HepG2 (cell line): ENCODE results near the gene CCDC9B. TPM values are rescaled to one million over a fixed set of nuclear protein-coding genes. Genes with fewer than 3 reads are reported as not detected.

Source experiments
- ATAC-seq: fragments of 200-7000 bp; cut with Tn5 transposase; 3 replicates; pipeline ENCODE4 v1.9.1; 2020; ENCODE audit warnings: mild to moderate bottlenecking, moderate library complexity
- BruUV-seq: library from RNA; stranded (reverse); fragments of 400-500 nt; replicated peaks from 2 replicates; lab custom pipeline; 2021; lab: Mats Ljungman, UMichigan
- CTCF ChIA-PET: fragments of 300-600 bp; formaldehyde crosslinking; extraction: SDS; loops from one replicate; lab custom pipeline; 2021; ENCODE audit warnings: low total read pairs, inconsistent platforms, low intra/inter-chr PET ratio; lab: Yijun Ruan, JAX
- POLR2A ChIA-PET: fragments of 350-600 bp; sonication (Branson Sonifier 250); formaldehyde crosslinking; loops from one replicate; lab custom pipeline; 2020; ENCODE audit warnings: antibody characterized with exemption, inconsistent platforms; lab: Yijun Ruan, JAX
- DNase-seq: peaks from one replicate; pipeline ENCODE4 v3.0.0-alpha.2; 2015; ENCODE audit warnings: low spot score
- FAIRE-seq: peaks from 3 replicates; lab custom pipeline; 2011; peaks lifted over from hg19 to GRCh38; lab: Jason Lieb, UNC
- H2AFZ ChIP-seq: one replicate; pipeline ENCODE4 v1.6.1; 2011; ENCODE audit warnings: low read length, inconsistent platforms
- H3K27ac ChIP-seq: fragments of 300-600 bp; 3 replicates; pipeline ENCODE4 v1.8.0; 2011; ENCODE audit warnings: mixed run types, mild to moderate bottlenecking, mixed read lengths, low read length, inconsistent platforms; ENCODE audit not compliant: insufficient read depth; ENCODE audit errors: extremely low read length
- H3K27me3 ChIP-seq, 2 experiments: fragments of 200-600 bp in 1 of 2; 2 replicates in 1 of 2; 3 replicates in 1 of 2; pipeline versions ENCODE4 v1.6.0 to v1.8.0; 2011; ENCODE audit warnings: low read length in 2 of 2, mild to moderate bottlenecking in 2 of 2, moderate library complexity in 2 of 2, inconsistent platforms in 1 of 2; ENCODE audit not compliant: insufficient read depth in 2 of 2, control insufficient read depth in 1 of 2
- H3K36me3 ChIP-seq, 2 experiments: fragments of 200-600 bp in 1 of 2; replicated peaks in 1 of 2; 2 replicates in 1 of 2; 3 replicates in 1 of 2; pipeline versions ENCODE4 v1.5.1 to v1.8.0; 2011; ENCODE audit warnings: low read length in 2 of 2, inconsistent platforms in 1 of 2; ENCODE audit not compliant: insufficient read depth in 2 of 2, control insufficient read depth in 1 of 2
- H3K4me1 ChIP-seq: 2 replicates; pipeline ENCODE4 v1.5.1; 2012; ENCODE audit warnings: low read length, inconsistent platforms; ENCODE audit not compliant: insufficient read depth
- H3K4me2 ChIP-seq: 2 replicates; pipeline ENCODE4 v1.6.0; 2011; ENCODE audit warnings: low read depth, low read length, inconsistent platforms
- H3K4me3 ChIP-seq, 3 experiments: fragments of 200-600 bp in 1 of 3; sonication (generic), shearing (Covaris generic) in 1 of 3; replicated peaks in 1 of 3; 2 replicates each; pipeline ENCODE4 v1.5.1; 2011 to 2016; ENCODE audit warnings: low read length in 3 of 3, inconsistent platforms in 2 of 3, low read depth in 2 of 3, mild to moderate bottlenecking in 2 of 3, control low read depth in 1 of 3, mixed read lengths in 1 of 3; ENCODE audit not compliant: insufficient read depth in 1 of 3
- H3K79me2 ChIP-seq: one replicate; pipeline ENCODE4 v1.6.1; 2011; ENCODE audit warnings: low read length, inconsistent platforms; ENCODE audit not compliant: insufficient read depth
- H3K9ac ChIP-seq: 2 replicates; pipeline ENCODE4 v1.6.0; 2011; ENCODE audit warnings: mild to moderate bottlenecking, low read depth, low read length, inconsistent platforms; ENCODE audit not compliant: insufficient read depth
- H3K9me3 ChIP-seq: 2 replicates; pipeline ENCODE4 v1.5.1; 2012; ENCODE audit warnings: mild to moderate bottlenecking, low read length
- H4K20me1 ChIP-seq: 2 replicates; pipeline ENCODE4 v1.6.0; 2011; ENCODE audit warnings: inconsistent platforms, mild to moderate bottlenecking, low read length, moderate library complexity; ENCODE audit not compliant: insufficient read depth
- ARID3A ChIP-seq: IDR thresholded peaks from 2 replicates; pipeline ENCODE4 v1.6.1; 2012; ENCODE audit warnings: low read depth, low read length, improper control_type of control experiment
- HNRNPUL1 ChIP-seq: fragments of 200-400 bp; formaldehyde crosslinking; IDR thresholded peaks from 2 replicates; pipeline ENCODE4 v1.6.1; 2017; ENCODE audit warnings: low read depth, mild to moderate bottlenecking, low read length, moderate library complexity
- PRDM4 ChIP-seq: sonication (generic); formaldehyde crosslinking; IDR thresholded peaks from 2 replicates; pipeline ENCODE4 v1.9.0; 2021; ENCODE audit warnings: missing genetic modification reagents, borderline replicate concordance
- SIN3A ChIP-seq: IDR thresholded peaks from 2 replicates; pipeline ENCODE4 v1.6.1; 2011; ENCODE audit warnings: low read depth, mild to moderate bottlenecking, control low read depth, low read length, borderline replicate concordance
- TRAFD1 ChIP-seq: sonication (generic); formaldehyde crosslinking; IDR thresholded peaks from 2 replicates; pipeline ENCODE4 v1.5.1; 2020; ENCODE audit warnings: missing genetic modification reagents, mild to moderate bottlenecking, borderline replicate concordance
- ZBTB10 ChIP-seq: sonication (generic); formaldehyde crosslinking; IDR thresholded peaks from 2 replicates; pipeline ENCODE4 v1.4.0; 2020; ENCODE audit warnings: missing genetic modification reagents, borderline replicate concordance
- ZNF263 ChIP-seq: sonication (generic); formaldehyde crosslinking; IDR thresholded peaks from 2 replicates; pipeline ENCODE4 v1.4.0; 2020; ENCODE audit warnings: missing genetic modification reagents
- ZNF740 ChIP-seq: sonication (generic); formaldehyde crosslinking; IDR thresholded peaks from 2 replicates; pipeline ENCODE4 v1.4.0; 2020; ENCODE audit warnings: missing genetic modification reagents
- ZNF773 ChIP-seq: sonication (generic); formaldehyde crosslinking; IDR thresholded peaks from 2 replicates; pipeline ENCODE4 v1.4.0; 2020; ENCODE audit warnings: missing genetic modification reagents, borderline replicate concordance
- WGBS: methylation state at CpG from one replicate; pipeline ENCODE4 v1.1.6; 2017; ENCODE audit warnings: low lambda C conversion rate; 5-methylcytosine and 5-hydroxymethylcytosine counted together
- in situ Hi-C: cut with HindIII; loops from 2 replicates; pipeline ENCODE4 v1.10.0; 2017; ENCODE audit warnings: low pct_unique_long_range_greater_than_20kb; ENCODE audit not compliant: extremely low pct_ligation_motif_present
- intact Hi-C: fragments of 100-400 bp; cut with micrococcal nuclease; formaldehyde crosslinking; loops from one replicate; pipeline ENCODE4 v1.10.0; 2022; ENCODE audit not compliant: unreplicated experiment
- polyA plus RNA-seq, 8 experiments: library from polyadenylated mRNA; depleted of rRNA in 3 of 8; stranded (reverse) in 7 of 8; unstranded in 1 of 8; fragments of >200 nt; fragmentation: Illumina TruSeq in 4 of 8; extraction: Trizol in 4 of 8; gene quantifications; 2 replicates each; pipeline versions ENCODE4 v1.2.1 to v1.2.3, GENCODE V29; 2011 to 2016; ENCODE audit warnings: low read depth in 4 of 8, missing spikeins in 1 of 8, mixed read lengths in 1 of 8; ENCODE audit not compliant: insufficient read depth in 1 of 8
- total RNA-seq, 5 experiments: library from RNA; depleted of rRNA; stranded (reverse); fragments of >200 nt; fragmentation: Illumina TruSeq; extraction: Trizol; gene quantifications; 2 replicates each; pipeline ENCODE4 v1.2.3, GENCODE V29; 2016; ENCODE audit warnings: low read depth in 1 of 5

Gene CCDC9B
- total and polyA plus RNA-seq, 2 of the 13 experiments (the other 11 are each of a cell fraction or from before 2014, with no cell fraction given) = 0.98 to 1.6 TPM

- TF ChIP-seq ARID3A = no peak
- no peak for TF ChIP-seq ZNF263 (CRISPR knock-in tag)
- no peak for TF ChIP-seq ZNF740 (CRISPR knock-in tag)
- no peak for TF ChIP-seq PRDM4 (CRISPR knock-in tag)
Measured at GRCh38 chr15:40334941-40335795, 5.6 kb downstream of the CCDC9B start (continued).

GRCh38 chr15:40334541-40334940 is 6.2 kb downstream of the CCDC9B start:
- POLR2A ChIA-PET = interaction anchor here (0.8 to 1.3 kb wide), 2 partner anchors 9 to 11 kb away, joined by 3 read pairs; partner anchors contain the start of gene INAFM2
- ATAC-seq = no peak
- in situ Hi-C loops = no loop called here
- H3K9me3 ChIP-seq = no peaks in the 10 kb centered on the region
- DNase-seq = no peak
- H3K4me3 ChIP-seq = no peak overlapping the region
- intact Hi-C loops = no loop called here
- H3K4me1 ChIP-seq = peaks cover 27% of the 10 kb centered on the region
- FAIRE-seq = no peak
- peaks cover 4% of the 10 kb centered on the region; the same call in 1 of the 2 replicates for H4K20me1 ChIP-seq
- no peak for TF ChIP-seq ZBTB10 (CRISPR knock-in tag)
- TF ChIP-seq TRAFD1 (CRISPR knock-in tag) = no peak
- TF ChIP-seq SIN3A = no peak
- TF ChIP-seq ZNF773 = no peak
- TF ChIP-seq HNRNPUL1 = no peak
- TF ChIP-seq, all 625 proteins: peak for 0
- Histone ChIP-seq H3K9ac (no peak overlapping the region), H3K27me3 (no peaks in the 10 kb centered on the region), H3K27ac (no peak overlapping the region), H3K36me3 (no peaks in the 10 kb centered on the region; a peak in 1 of 5 replicates), H3K79me2 (no peaks in the 10 kb centered on the region), H2AFZ (no peak overlapping the region), H3K4me2 (no peak overlapping the region)
- BruUV-seq = no TSS peak
- CTCF ChIA-PET = no interaction called here
- WGBS = 96% methylated on average over 3 of the region's 3 CpGs
